HG03139 (cell line): ENCODE data around the gene C5AR1.
"Not testable (repeated sequence)": the region's sequence is repeated elsewhere in the genome, so short reads cannot be mapped to it uniquely, and the experiment has no call there.

Experiments
- ATAC-seq: cut with Tn5 transposase; IDR thresholded peaks from one replicate; pipeline ENCODE4 v1.9.1; 2021; ENCODE audit not compliant: unreplicated experiment

C5AR1 gene

DNA sequence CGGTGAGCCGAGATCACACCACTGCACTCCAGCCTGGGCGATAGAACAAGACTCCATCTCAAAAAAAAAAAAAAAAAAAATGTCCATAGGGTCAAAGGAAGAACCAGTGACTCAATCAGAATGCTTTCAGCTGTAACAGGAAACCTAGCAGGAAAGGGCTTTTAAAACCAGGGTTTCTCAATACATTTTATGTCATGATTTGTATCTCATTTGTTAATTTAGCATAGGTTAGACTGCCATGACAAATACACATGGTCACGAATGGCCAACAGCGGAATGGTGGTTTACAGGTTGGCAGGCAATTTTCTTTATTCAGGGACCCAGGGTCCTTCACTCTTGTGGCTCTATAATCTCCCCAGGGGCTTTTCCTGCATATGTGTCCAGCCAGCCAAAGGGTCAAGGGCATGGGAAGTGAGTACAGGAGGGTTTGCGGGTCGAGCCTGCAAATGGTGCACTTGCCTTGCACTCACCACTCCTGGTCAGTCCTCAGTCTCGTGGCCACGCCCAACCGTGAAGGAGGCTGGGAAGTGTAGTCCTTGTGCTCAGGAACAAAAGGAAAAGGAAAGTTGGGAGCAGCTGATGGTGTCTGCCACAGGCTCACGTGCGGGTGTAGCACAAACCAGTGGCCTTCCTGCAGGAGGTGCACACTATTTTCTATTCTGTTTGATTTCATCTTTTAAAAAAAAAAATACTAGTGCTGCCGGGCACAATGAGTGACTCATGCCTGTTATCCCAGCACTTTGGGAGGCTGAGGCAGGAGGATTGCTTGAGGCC lies 54.3 kb downstream of the C5AR1 start:
- ATAC-seq, result no peak

DNA sequence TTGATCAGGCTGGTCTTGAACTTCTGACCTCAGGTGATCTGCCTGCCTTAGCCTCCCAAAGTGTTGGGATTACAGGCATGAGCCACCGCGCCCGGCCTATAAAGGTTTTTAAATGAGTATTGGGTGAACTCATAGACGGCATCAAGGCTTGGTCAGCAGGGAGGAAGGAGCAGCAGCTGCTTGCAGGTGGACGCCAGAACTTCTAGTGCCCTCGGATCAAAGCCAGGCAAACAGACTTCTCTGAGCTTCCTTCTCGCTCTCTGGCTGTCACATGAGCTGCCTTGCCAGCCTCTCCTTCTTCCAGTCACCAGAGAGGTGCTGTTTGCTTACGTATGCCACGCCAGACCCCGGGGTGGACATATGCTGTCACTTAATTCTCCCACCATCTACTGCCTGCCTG lies 55.8 kb downstream of the C5AR1 start:
- ATAC-seq, result not testable (repeated sequence)

DNA sequence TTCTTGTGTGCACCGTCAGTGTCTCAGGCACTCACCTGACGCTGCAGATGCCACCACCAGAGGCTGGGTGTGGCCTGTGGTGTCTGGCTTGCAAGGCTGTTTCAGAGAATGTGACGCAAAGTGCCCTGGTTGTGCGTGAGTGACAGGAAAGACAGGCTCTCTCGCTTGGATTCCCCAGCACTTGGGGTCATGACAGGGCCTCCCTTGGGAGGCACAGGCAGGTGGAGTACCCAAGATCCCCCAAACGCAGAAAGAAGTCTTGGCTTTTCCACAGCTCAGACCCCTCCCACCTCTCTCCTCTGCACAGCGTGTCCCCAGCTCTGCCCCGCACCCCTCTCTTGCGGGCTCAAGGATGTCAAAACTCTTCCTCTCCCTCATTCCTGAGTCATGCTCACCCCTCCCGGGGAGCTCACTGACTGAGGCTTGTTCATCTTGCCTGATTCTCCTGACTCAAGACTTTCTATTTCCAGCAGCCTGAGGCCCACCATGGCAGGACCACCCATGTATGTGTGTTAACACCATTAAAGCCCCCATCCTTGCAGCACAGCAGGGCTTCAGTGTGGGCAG lies 60.5 kb downstream of the C5AR1 start:
- ATAC-seq, result no peak

DNA sequence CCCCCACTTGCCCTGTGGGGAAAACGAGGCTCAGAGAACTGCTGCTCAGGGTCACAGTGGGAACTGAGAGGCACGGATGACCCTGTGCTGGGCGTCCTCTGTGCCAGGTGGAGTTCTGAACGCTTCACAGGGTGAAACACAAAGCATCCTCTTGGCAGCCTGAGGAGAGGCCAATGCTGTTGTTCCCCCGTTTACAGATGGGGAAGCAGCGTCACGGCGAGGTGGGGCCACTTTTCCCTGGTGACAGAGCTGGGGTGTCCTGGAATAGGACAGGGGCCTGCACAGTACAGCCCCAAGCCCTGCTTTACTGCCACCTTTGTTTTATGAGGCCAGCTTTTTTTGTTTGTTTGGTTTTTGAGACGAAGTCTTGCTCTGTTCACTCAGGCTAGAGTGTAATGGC lies 61.6 kb downstream of the C5AR1 start:
- ATAC-seq, result no peak
